ENCODE measurements around the gene CA4. TPM values are rescaled to one million over a fixed set of nuclear protein-coding genes. Genes with fewer than 3 reads are reported as not detected.
"Not testable (repeated sequence)": the region's sequence is repeated elsewhere in the genome, so short reads cannot be mapped to it uniquely, and the experiment has no call there.

Gene CA4
- polyA plus RNA-seq, 1 experiment, result not detected

DNA sequence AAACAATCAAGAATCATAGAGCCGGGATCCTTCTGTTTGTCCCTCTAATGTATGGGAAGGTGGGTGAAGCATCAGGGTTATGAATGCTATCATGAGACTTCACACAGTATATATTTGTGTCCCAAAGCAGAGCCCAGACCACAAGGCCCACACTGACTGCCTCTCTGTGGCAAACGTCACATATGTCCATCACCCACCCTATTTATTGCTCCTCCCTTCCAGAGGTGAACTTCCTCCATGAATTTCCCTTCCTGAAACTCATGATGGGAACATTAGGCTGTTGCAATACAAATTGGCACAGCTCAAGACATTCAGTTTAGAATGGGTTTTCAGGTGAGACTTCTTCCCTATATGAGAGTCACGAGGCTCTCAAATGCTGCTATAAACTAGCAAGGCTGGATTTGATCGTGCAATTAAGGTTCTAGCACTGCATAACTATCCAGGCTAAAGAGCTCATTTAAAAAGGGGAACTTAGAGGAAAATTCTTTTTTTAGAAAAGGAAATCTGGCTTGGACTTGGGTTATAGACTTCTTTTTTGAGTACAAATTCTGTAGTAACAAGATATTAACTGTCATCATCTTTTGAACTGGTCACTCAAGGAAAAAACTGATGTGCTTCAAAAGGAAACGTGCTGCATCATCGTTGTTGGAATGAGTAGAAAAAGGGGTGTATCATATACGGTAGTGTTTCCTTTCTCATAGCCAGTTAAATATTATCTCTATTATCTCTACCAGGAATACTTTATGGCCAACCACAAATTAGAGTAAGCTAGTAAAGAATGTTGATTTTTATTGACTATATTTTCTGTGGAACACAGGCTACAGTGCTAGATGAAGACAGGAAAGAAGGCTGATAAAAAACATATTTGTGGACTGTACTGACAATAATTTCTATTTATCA, 37.3 kb downstream of the CA4 start:
- H3K27ac ChIP-seq (ENCODE audit: low read depth, low read length); H3K27me3 ChIP-seq (ENCODE audit: control insufficient read depth, insufficient read depth, low read length); DNase-seq (ENCODE audit: low read depth, low spot score); H3K4me3 ChIP-seq (ENCODE audit: low read depth, low read length); H3K9me3 ChIP-seq (ENCODE audit: control insufficient read depth, insufficient read depth, low read length); POLR2A ChIA-PET: not testable (repeated sequence)
- CTCF ChIA-PET, result interaction anchor here (0.6 kb wide), 1 partner anchor 462 kb away, joined by 3 read pairs; no protein-coding TSS in a partner anchor

DNA sequence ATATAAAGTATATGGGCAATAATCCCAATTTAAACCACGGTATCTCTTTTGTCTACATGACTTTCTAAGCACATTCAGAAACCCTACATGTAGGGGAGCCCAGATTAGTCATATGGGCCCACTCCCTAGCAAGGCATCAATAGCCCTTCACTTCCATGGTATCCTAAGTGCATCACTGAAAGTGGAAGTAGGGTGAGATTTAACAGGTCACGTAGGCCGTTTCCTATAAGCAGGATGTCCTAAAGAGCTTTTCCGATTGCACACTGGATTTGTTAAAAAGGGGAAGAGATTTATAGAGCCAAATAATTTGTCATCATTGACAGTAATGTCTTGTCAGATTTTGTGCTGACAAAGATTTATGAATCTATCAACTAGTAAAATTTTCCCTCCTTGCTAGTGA, 39.0 kb downstream of the CA4 start:
- no peak overlapping the region for H3K27ac ChIP-seq (ENCODE audit: low read depth, low read length)
- H3K9me3 ChIP-seq (ENCODE audit: control insufficient read depth, insufficient read depth, low read length), result no peaks in the 10 kb centered on the region
- no peaks in the 10 kb centered on the region for H3K27me3 ChIP-seq (ENCODE audit: control insufficient read depth, insufficient read depth, low read length)
- H3K4me3 ChIP-seq (ENCODE audit: low read depth, low read length), result no peak overlapping the region
- TF ChIP-seq, protein P1, sequence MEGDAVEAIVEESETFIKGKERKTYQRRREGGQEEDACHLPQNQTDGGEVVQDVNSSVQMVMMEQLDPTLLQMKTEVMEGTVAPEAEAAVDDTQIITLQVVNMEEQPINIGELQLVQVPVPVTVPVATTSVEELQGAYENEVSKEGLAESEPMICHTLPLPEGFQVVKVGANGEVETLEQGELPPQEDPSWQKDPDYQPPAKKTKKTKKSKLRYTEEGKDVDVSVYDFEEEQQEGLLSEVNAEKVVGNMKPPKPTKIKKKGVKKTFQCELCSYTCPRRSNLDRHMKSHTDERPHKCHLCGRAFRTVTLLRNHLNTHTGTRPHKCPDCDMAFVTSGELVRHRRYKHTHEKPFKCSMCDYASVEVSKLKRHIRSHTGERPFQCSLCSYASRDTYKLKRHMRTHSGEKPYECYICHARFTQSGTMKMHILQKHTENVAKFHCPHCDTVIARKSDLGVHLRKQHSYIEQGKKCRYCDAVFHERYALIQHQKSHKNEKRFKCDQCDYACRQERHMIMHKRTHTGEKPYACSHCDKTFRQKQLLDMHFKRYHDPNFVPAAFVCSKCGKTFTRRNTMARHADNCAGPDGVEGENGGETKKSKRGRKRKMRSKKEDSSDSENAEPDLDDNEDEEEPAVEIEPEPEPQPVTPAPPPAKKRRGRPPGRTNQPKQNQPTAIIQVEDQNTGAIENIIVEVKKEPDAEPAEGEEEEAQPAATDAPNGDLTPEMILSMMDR (IDR thresholded peaks at IDR 0.05; ENCODE audit: low read depth, low read length), result no peak
- ChIA-PET POLR2A (no interaction called here), CTCF (no interaction called here)
- no peak for DNase-seq (ENCODE audit: low read depth, low spot score)

DNA sequence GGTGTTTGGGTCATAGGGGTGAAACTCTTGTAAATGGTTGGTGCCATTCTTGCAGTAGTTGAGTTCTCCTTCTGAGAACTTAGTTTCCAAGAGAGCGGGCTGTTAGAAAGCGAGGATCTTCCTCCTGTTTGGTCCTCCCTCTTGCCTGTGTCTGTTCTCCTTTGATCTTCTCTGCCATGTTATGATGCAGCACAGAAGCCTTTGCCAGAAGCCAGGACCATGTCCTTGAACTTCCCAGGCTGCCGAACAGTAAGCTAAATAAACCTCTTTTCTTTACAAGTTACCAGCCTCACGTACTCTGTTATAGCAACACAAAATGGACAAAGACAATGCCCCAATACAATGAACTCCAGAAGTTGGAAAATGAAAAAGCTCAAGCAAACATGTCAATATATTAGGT, 40.3 kb downstream of the CA4 start:
- CTCF ChIA-PET; DNase-seq (ENCODE audit: low read depth, low spot score); H3K9me3 ChIP-seq (ENCODE audit: control insufficient read depth, insufficient read depth, low read length); H3K27ac ChIP-seq (ENCODE audit: low read depth, low read length); H3K27me3 ChIP-seq (ENCODE audit: control insufficient read depth, insufficient read depth, low read length); POLR2A ChIA-PET; H3K4me3 ChIP-seq (ENCODE audit: low read depth, low read length): not testable (repeated sequence)

DNA sequence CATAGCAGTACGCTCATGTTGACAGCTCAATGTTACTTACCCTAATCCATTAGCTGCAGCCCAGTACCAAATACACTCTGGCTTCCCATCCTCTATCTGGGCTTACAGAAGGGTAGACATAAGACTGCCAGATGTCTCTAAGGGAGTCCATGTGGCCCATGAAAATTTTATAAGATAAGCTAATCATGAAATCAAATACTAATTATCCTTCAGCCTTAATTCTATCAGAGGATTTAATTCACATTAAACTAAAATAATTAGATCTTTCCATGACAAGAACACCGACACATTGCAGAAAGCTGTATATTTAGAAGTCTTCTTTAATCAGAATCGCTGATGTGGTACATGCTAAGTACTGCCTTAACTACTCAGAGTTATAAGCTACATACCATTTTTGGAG, 43.3 kb downstream of the CA4 start:
- H3K27ac ChIP-seq (ENCODE audit: low read depth, low read length); H3K27me3 ChIP-seq (ENCODE audit: control insufficient read depth, insufficient read depth, low read length); H3K4me3 ChIP-seq (ENCODE audit: low read depth, low read length); POLR2A ChIA-PET; H3K9me3 ChIP-seq (ENCODE audit: control insufficient read depth, insufficient read depth, low read length); DNase-seq (ENCODE audit: low read depth, low spot score): not testable (repeated sequence)
- CTCF ChIA-PET, result interaction anchor here (0.9 kb wide), 1 partner anchor 39 kb away, joined by 3 read pairs; no protein-coding TSS in a partner anchor

DNA sequence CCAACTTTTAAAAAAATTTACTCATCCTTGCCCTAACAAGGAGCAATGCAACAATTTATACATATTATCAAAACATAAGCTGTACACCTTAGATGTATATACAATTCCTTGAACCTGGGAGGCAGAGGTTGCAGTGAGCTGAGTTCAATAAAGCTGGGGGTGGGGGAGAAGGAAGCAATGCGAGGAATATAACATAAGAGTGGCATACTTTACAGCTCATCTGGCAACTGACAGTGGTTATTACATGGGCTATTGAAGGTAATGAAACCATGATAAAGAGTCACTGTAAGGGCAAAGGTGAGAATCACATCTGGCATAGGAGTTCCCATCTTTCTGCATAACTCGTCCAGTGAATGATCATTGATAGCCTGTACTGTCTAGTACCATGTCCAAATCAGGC, 43.7 kb downstream of the CA4 start:
- no peak for DNase-seq (ENCODE audit: low read depth, low spot score)
- Histone ChIP-seq H3K9me3 (ENCODE audit: control insufficient read depth, insufficient read depth, low read length) (no peaks in the 10 kb centered on the region), H3K27ac (ENCODE audit: low read depth, low read length) (no peak overlapping the region), H3K27me3 (ENCODE audit: control insufficient read depth, insufficient read depth, low read length) (no peaks in the 10 kb centered on the region), H3K4me3 (ENCODE audit: low read depth, low read length) (no peak overlapping the region)
- CTCF ChIA-PET, result interaction anchor here (0.9 kb wide), 1 partner anchor 39 kb away, joined by 3 read pairs; no protein-coding TSS in a partner anchor
- POLR2A ChIA-PET, result no interaction called here
- TF ChIP-seq, protein P1 (IDR thresholded peaks at IDR 0.05; ENCODE audit: low read depth, low read length), result no peak

DNA sequence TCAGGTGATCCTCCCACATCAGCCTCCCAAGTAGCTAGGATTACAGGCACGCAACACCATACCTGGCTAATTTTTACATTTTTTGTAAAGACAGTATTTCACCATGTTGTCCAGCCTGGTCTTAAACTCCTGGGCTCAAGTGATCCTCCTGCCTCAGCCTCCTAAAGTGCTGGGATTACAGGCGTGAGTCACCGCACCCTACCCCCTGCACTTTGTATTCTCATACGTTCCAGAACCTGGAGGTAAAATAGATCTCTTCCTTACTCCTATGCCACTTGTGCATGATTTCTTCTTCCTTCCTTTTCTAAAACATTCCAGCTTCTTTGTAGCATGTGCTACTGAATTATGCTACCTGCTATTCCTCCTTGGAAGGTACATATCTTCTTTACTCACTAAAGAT, 44.4 kb downstream of the CA4 start:
- DNase-seq (ENCODE audit: low read depth, low spot score); H3K9me3 ChIP-seq (ENCODE audit: control insufficient read depth, insufficient read depth, low read length); H3K27ac ChIP-seq (ENCODE audit: low read depth, low read length); CTCF ChIA-PET; H3K4me3 ChIP-seq (ENCODE audit: low read depth, low read length); POLR2A ChIA-PET; H3K27me3 ChIP-seq (ENCODE audit: control insufficient read depth, insufficient read depth, low read length): not testable (repeated sequence)

DNA sequence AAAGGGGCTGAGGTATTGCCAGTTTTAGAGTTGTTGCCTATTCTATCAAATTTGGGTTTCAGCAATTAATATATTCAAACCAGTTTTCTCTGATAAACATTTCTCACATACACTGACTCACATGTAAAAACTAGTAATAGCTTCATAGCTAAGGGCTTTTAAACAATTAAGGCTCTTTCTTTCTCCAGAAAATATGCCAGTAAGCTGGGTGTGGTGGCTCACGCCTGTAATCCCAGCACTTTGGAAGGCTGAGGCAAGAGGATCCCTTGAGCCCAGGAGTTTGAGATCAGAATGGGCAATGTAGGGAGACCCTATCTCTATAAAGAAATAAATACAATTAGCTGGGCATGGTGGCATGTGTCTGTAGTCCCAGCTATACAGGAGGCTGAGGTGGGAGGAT, 48.9 kb downstream of the CA4 start:
- DNase-seq (ENCODE audit: low read depth, low spot score); H3K4me3 ChIP-seq (ENCODE audit: low read depth, low read length); H3K9me3 ChIP-seq (ENCODE audit: control insufficient read depth, insufficient read depth, low read length); H3K27ac ChIP-seq (ENCODE audit: low read depth, low read length); H3K27me3 ChIP-seq (ENCODE audit: control insufficient read depth, insufficient read depth, low read length); CTCF ChIA-PET: not testable (repeated sequence)
- POLR2A ChIA-PET, result interaction anchor here (0.6 kb wide), 1 partner anchor 432 kb away, joined by 4 read pairs; no protein-coding TSS in a partner anchor

DNA sequence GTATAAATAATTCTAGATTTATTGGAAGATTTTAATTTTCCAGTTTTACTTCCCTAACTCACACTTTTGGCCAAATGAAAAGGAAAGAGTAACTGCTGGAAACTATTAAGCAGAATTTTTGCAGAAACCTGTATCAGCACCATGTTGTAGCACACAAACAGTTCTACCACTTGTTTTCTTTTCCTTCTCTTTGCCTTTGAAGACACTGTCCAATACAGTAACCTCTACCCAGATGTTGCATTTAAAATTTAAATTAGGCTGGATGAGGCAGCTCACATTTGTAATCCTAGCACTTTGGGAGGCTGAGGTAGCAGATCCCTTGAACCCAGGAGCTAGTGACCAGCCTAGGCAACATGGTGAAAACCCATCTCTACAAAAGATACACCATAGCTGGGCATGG, 56.0 kb downstream of the CA4 start:
- DNase-seq (ENCODE audit: low read depth, low spot score); CTCF ChIA-PET; H3K9me3 ChIP-seq (ENCODE audit: control insufficient read depth, insufficient read depth, low read length); H3K27me3 ChIP-seq (ENCODE audit: control insufficient read depth, insufficient read depth, low read length); H3K27ac ChIP-seq (ENCODE audit: low read depth, low read length); H3K4me3 ChIP-seq (ENCODE audit: low read depth, low read length); POLR2A ChIA-PET: not testable (repeated sequence)

DNA sequence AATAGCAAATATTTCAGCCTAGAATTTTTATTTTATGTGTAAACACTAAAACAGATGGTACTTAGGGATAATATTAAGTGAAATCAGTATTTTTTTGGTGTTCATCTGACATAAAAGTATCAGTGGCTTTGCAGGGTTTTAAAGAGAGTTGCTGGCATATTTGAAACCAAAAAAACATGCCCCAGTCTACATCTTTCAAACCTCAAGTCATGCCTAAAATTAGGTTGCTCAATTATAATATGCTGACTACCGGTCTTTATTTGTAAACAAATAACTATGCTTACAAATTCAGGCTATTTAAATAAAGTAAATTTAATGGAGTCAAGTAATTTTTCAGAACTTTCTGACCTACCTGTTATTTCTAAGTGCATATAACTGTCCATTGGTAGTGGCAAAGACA, 58.5 kb downstream of the CA4 start:
- H3K27me3 ChIP-seq (ENCODE audit: control insufficient read depth, insufficient read depth, low read length); DNase-seq (ENCODE audit: low read depth, low spot score); POLR2A ChIA-PET; H3K4me3 ChIP-seq (ENCODE audit: low read depth, low read length); CTCF ChIA-PET; H3K27ac ChIP-seq (ENCODE audit: low read depth, low read length); H3K9me3 ChIP-seq (ENCODE audit: control insufficient read depth, insufficient read depth, low read length): not testable (repeated sequence)
